ENCODE results near the gene CYTH2. TPM values are rescaled to one million over a fixed set of nuclear protein-coding genes. Genes with fewer than 3 reads are reported as not detected.

The CYTH2 gene
- total and polyA plus RNA-seq, 9 of the 15 experiments (the other 6 are each of a cell fraction or from before 2014, with no cell fraction given): 1.8 to 45.2 (median 23.8) TPM

- H2AFZ ChIP-seq (ENCODE audit: low read depth, low read length): no peak overlapping the region
- H3K79me2 ChIP-seq (ENCODE audit: control insufficient read depth, insufficient read depth, low read length): peaks cover 12% of the 10 kb centered on the region
- H3K9me3 ChIP-seq (replicated peaks; ENCODE audit: control insufficient read depth, insufficient read depth, low read depth, low read length): no peaks in the 10 kb centered on the region
- in situ Hi-C loops (cut with MboI): no loop called here
- 95% methylated on average over 8 of the region's 11 CpGs for WGBS (ENCODE audit: insufficient coverage, low coverage, missing lambda C conversion rate)
- no peak for TF ChIP-seq ZBED1 (IDR thresholded peaks at IDR 0.05)
- 0 out of 2 replicates have a peak, but pooled peaks have one; percentile 11 for TF ChIP-seq POLR2AphosphoS5 (IDR thresholded peaks at IDR 0.05; ENCODE audit: control insufficient read depth, insufficient read depth, low read depth, low read length)
- peak; percentile 17; the same call in 1 of the 2 replicates for TF ChIP-seq POLR2G (IDR thresholded peaks at IDR 0.05; ENCODE audit: low read depth, low read length)
- ATAC-seq (no peak), DNase-seq (ENCODE audit: extremely low read depth in 1 of 4, low spot score in 3 of 4) (no peak), FAIRE-seq (no peak)
- H4K20me1 ChIP-seq (replicated peaks; ENCODE audit: control insufficient read depth, insufficient read depth, low read length): peaks cover 9% of the 10 kb centered on the region
- peaks cover 83% of the 10 kb centered on the region for H3K36me3 ChIP-seq (ENCODE audit: control insufficient read depth, insufficient read depth, low read length)
- POLR2A ChIA-PET: no interaction called here
- no peak overlapping the region for H3K4me3 ChIP-seq
- no TSS peak for BruUV-seq (replicated peaks)
- intact Hi-C loops (cut with micrococcal nuclease): no loop called here
- no peak overlapping the region for H3K27ac ChIP-seq (ENCODE audit: extremely low read depth, low read depth, low read length)
- CTCF ChIA-PET (ENCODE audit: low intra/inter-chr PET ratio): no interaction called here
- no peaks in the 10 kb centered on the region for H3K9me1 ChIP-seq (ENCODE audit: control insufficient read depth, insufficient read depth, low read length)
- H3K4me1 ChIP-seq (replicated peaks in 1 of 2; ENCODE audit: control insufficient read depth in 2 of 2, insufficient read depth in 2 of 2, low read length in 2 of 2): peaks cover 0 to 30% of the 10 kb centered on the region in 2 experiments; a peak in 2 of 5 replicates
- H3K4me2 ChIP-seq (ENCODE audit: insufficient read depth, low read length): no peak overlapping the region
- H3K27me3 ChIP-seq (ENCODE audit: control insufficient read depth in 2 of 2, insufficient read depth in 2 of 2, low read length in 2 of 2): no peaks in the 10 kb centered on the region
- H3K9ac ChIP-seq (ENCODE audit: insufficient read depth in 1 of 2, low read depth in 2 of 2, low read length in 2 of 2): peak overlapping the region in 1 of 2 experiments; percentile 74; a peak in 2 of 4 replicates
These were observed 13.1 kb upstream of the CYTH2 start for GRCh38 chr19:48455908-48456562.

- DNase-seq (ENCODE audit: extremely low read depth in 1 of 4, low spot score in 3 of 4) (no peak), FAIRE-seq (no peak), ATAC-seq (no peak)
- WGBS (ENCODE audit: insufficient coverage, low coverage, missing lambda C conversion rate): 98% methylated on average over 3 of the region's 4 CpGs
- ChIA-PET CTCF (ENCODE audit: low intra/inter-chr PET ratio) (no interaction called here), POLR2A (interaction anchor here (0.8 to 3.1 kb wide), 2 partner anchors 10 to 98 kb away, joined by 3 to 25 read pairs; partner anchors contain the start of gene GRWD1)
- peaks cover 9% of the 10 kb centered on the region for H4K20me1 ChIP-seq (replicated peaks; ENCODE audit: control insufficient read depth, insufficient read depth, low read length)
- H3K36me3 ChIP-seq (ENCODE audit: control insufficient read depth, insufficient read depth, low read length): peaks cover 76% of the 10 kb centered on the region; the same call in 2 of the 3 replicates
- intact Hi-C loops (cut with micrococcal nuclease) (no loop called here), in situ Hi-C loops (cut with MboI) (no loop called here)
- no peak overlapping the region for H2AFZ ChIP-seq (ENCODE audit: low read depth, low read length)
- H3K27me3 ChIP-seq (ENCODE audit: control insufficient read depth in 2 of 2, insufficient read depth in 2 of 2, low read length in 2 of 2): no peaks in the 10 kb centered on the region
- no peak overlapping the region for H3K27ac ChIP-seq (ENCODE audit: extremely low read depth, low read depth, low read length)
- H3K9ac ChIP-seq (ENCODE audit: insufficient read depth in 1 of 2, low read depth in 2 of 2, low read length in 2 of 2): no peak overlapping the region
- peaks cover 12% of the 10 kb centered on the region for H3K79me2 ChIP-seq (ENCODE audit: control insufficient read depth, insufficient read depth, low read length)
- no peak overlapping the region for H3K4me3 ChIP-seq
- no peak for TF ChIP-seq CGGBP1 (CRISPR knock-in tag; IDR thresholded peaks at IDR 0.05)
- peak; percentile 56 for TF ChIP-seq ZNF121 (CRISPR knock-in tag; conservative IDR thresholded peaks at IDR 0.05)
- no peaks in the 10 kb centered on the region for H3K9me3 ChIP-seq (replicated peaks; ENCODE audit: control insufficient read depth, insufficient read depth, low read depth, low read length)
- H3K4me2 ChIP-seq (ENCODE audit: insufficient read depth, low read length): no peak overlapping the region
- BruUV-seq (replicated peaks): no TSS peak
- H3K9me1 ChIP-seq (ENCODE audit: control insufficient read depth, insufficient read depth, low read length): no peaks in the 10 kb centered on the region
- peaks cover 0 to 35% of the 10 kb centered on the region in 2 experiments; a peak in 2 of 5 replicates for H3K4me1 ChIP-seq (replicated peaks in 1 of 2; ENCODE audit: control insufficient read depth in 2 of 2, insufficient read depth in 2 of 2, low read length in 2 of 2)
These were observed 12.3 kb upstream of the CYTH2 start for GRCh38 chr19:48456864-48457263.

Measured in K562 (cell line).